Pancreas (tissue), 10 donors: Measurements from ENCODE around the gene OCA2. TPM values are rescaled to one million over a fixed set of nuclear protein-coding genes. Genes with fewer than 3 reads are reported as not detected.

Experiments used
- ATAC-seq, 4 donors: fragments of 200-7000 bp; cut with Tn5 transposase; one replicate each; pipeline versions ENCODE4 v1.8.0 to v1.9.1; 2020; ENCODE audit warnings: mild to moderate bottlenecking in 4 of 4, moderate library complexity in 4 of 4
- DNase-seq, 6 donors: peaks; one replicate each; pipeline ENCODE4 v3.0.0-alpha.2; 2020
- FAIRE-seq: peaks from 2 replicates; lab custom pipeline; 2012; peaks lifted over from hg19 to GRCh38; lab: Jason Lieb, UNC
- H3K27ac ChIP-seq, 4 donors: fragments of 200-600 bp; sonication (generic); 1 replicate in 3 of 4; 2 replicates in 1 of 4; pipeline versions ENCODE4 v1.5.0 to v1.8.0; 2020
- H3K27me3 ChIP-seq, 4 donors: fragments of 200-600 bp; one replicate each; pipeline ENCODE4 v1.8.0; 2021
- H3K36me3 ChIP-seq, 3 donors: fragments of 200-600 bp; sonication (generic) in 1 of 3; one replicate each; pipeline versions ENCODE4 v1.5.0 to v1.8.0; 2020 to 2021
- H3K4me1 ChIP-seq, 3 donors: fragments of 200-600 bp; one replicate each; pipeline ENCODE4 v1.8.0; 2021
- H3K4me3 ChIP-seq, 4 donors: fragments of 200-600 bp; sonication (generic) in 2 of 4; one replicate each; pipeline versions ENCODE4 v1.5.0 to v1.8.0; 2020 to 2021
- H3K9me3 ChIP-seq, 4 donors: fragments of 200-600 bp; one replicate each; pipeline ENCODE4 v1.8.0; 2021
- CTCF ChIP-seq, 4 donors: fragments of 200-600 bp; sonication (generic) in 3 of 4; IDR thresholded peaks; one replicate each; pipeline versions ENCODE4 v1.5.0 to v1.8.0; 2021; ENCODE audit warnings: antibody characterized with exemption in 4 of 4
- WGBS, 2 donors: extraction: QIAGEN DNeasy Blood & Tissue Kit; methylation state at CpG; one replicate each; pipeline ENCODE4 v1.1.7; 2013; 5-methylcytosine and 5-hydroxymethylcytosine counted together
- intact Hi-C, 3 donors: fragments of 100-400 bp; cut with DNase I; formaldehyde crosslinking; loops; one replicate each; pipeline versions ENCODE4 v1.11.1 to v1.14.2; 2022
- polyA plus RNA-seq, 2 donors: library from polyadenylated mRNA; stranded (reverse); fragments of 200-250 nt; gene quantifications; one replicate each; pipeline ENCODE4 v1.2.3, GENCODE V29; 2013
- total RNA-seq, 6 donors: library from RNA; stranded (reverse); fragmentation: NEBNext Ultra II Directional in 4 of 6; extraction: Animal tissue kit (Norgen Biotek cat#: 25700) in 4 of 6; gene quantifications; one replicate each; pipeline versions ENCODE4 v1.2.1 to v1.2.4, GENCODE V29; 2021 to 2023
- donor health status: healthy with polysubstance abuse.
- donor health status: DM: no; HTN: no; CAD: no; lungs with moderate emphysema.
- donor health status: DM: no; HTN: no; CAD: no.
- donor health status: control.
- donor health status: control.
- donor health status: Bipolar disorder and iron deficiency.
- donor health status: DM: yes; HTN: yes; CAD: no.
- donor health status: DM: no; HTN: no; CAD: no.
- donor health status: DM: no; HTN: no; CAD: no.
- donor health status: DM: yes; HTN: yes; CAD: no.

Gene OCA2
- total and polyA plus RNA-seq, 8 donors: 0.12 to 0.31 (median 0.18) TPM; not detected in 4

- DNase-seq (no peak), FAIRE-seq (no peak)
- no peak overlapping the region for H3K27ac ChIP-seq
Observed at GRCh38 chr15:27897481-27897880, 201.6 kb downstream of the OCA2 start.

GRCh38 chr15:27894645-27895044, 204.5 kb downstream of the OCA2 start:
- H3K4me3 ChIP-seq: no peak overlapping the region
- WGBS, 2 donors: 65 to 76% methylated on average over 1 of the region's 1 CpG
- H3K27ac ChIP-seq: no peak overlapping the region
- no peaks in the 10 kb centered on the region for H3K36me3 ChIP-seq
- H3K4me1 ChIP-seq: no peaks in the 10 kb centered on the region
- ATAC-seq (no peak), DNase-seq (no peak), FAIRE-seq (no peak)
- no peaks in the 10 kb centered on the region for H3K27me3 ChIP-seq
- no peaks in the 10 kb centered on the region for H3K9me3 ChIP-seq
- no peak for TF ChIP-seq CTCF (IDR thresholded peaks at IDR 0.05)
- intact Hi-C loops: no loop called here

More at GRCh38 chr15:27897481-27897880, 201.6 kb downstream of the OCA2 start:
- no peak for ATAC-seq
- no peak for TF ChIP-seq CTCF (IDR thresholded peaks at IDR 0.05)
- Histone ChIP-seq H3K4me3 (no peak overlapping the region), H3K27me3 (no peaks in the 10 kb centered on the region), H3K4me1 (no peaks in the 10 kb centered on the region), H3K36me3 (no peaks in the 10 kb centered on the region), H3K9me3 (no peaks in the 10 kb centered on the region)
- intact Hi-C loops: no loop called here
- 61 to 87% methylated on average over 9 of the region's 9 CpGs for WGBS, 2 donors

GRCh38 chr15:27889258-27889657, 209.9 kb downstream of the OCA2 start:
- no peak overlapping the region for H3K27ac ChIP-seq
- intact Hi-C loops: no loop called here
- no peak for ATAC-seq
- 58 to 73% methylated on average over 3 of the region's 3 CpGs for WGBS, 2 donors
- H3K4me1 ChIP-seq: no peaks in the 10 kb centered on the region
- no peaks in the 10 kb centered on the region for H3K9me3 ChIP-seq
- H3K36me3 ChIP-seq: no peaks in the 10 kb centered on the region
- no peak for TF ChIP-seq CTCF (IDR thresholded peaks at IDR 0.05)
- no peak for DNase-seq
- no peak for FAIRE-seq
- no peak overlapping the region for H3K4me3 ChIP-seq
- H3K27me3 ChIP-seq: no peaks in the 10 kb centered on the region

GRCh38 chr15:27885201-27885600, 213.9 kb downstream of the OCA2 start:
- FAIRE-seq (no peak), DNase-seq (no peak), ATAC-seq (no peak)
- Histone ChIP-seq H3K9me3 (no peaks in the 10 kb centered on the region), H3K4me1 (no peaks in the 10 kb centered on the region), H3K27me3 (no peaks in the 10 kb centered on the region), H3K36me3 (no peaks in the 10 kb centered on the region), H3K4me3 (no peak overlapping the region), H3K27ac (no peak overlapping the region)
- TF ChIP-seq CTCF (IDR thresholded peaks at IDR 0.05): no peak
- intact Hi-C loops: no loop called here

- Histone ChIP-seq H3K36me3 (no peaks in the 10 kb centered on the region), H3K27me3 (no peaks in the 10 kb centered on the region), H3K4me3 (no peak overlapping the region), H3K27ac (no peak overlapping the region), H3K9me3 (no peaks in the 10 kb centered on the region), H3K4me1 (no peaks in the 10 kb centered on the region)
- ATAC-seq (no peak), DNase-seq (no peak), FAIRE-seq (no peak)
- no peak for TF ChIP-seq CTCF (IDR thresholded peaks at IDR 0.05)
- 50 to 73% methylated on average over 4 of the region's 4 CpGs for WGBS, 2 donors
- intact Hi-C loops: no loop called here
Observed at GRCh38 chr15:27884726-27885125, 214.4 kb downstream of the OCA2 start.
